SK-N-SH (cell line): ENCODE data around the gene TMEM131L. TPM values are rescaled to one million over a fixed set of nuclear protein-coding genes. Genes with fewer than 3 reads are reported as not detected.

Source experiments
- CTCF ChIA-PET: fragments of 300-600, 350-600 bp; formaldehyde crosslinking; extraction: SDS; loops from one replicate; lab custom pipeline; 2021; lab: Yijun Ruan, JAX
- POLR2A ChIA-PET: fragments of 350-600 bp; sonication (Branson Sonifier 250); formaldehyde crosslinking; extraction: SDS; loops from one replicate; lab custom pipeline; 2020; ENCODE audit warnings: antibody characterized with exemption, inconsistent platforms; lab: Yijun Ruan, JAX
- DNase-seq: peaks from one replicate; pipeline ENCODE4 v3.0.0; 2012
- H2AFZ ChIP-seq: fragments of 200-600 bp; sonication (generic); 2 replicates; pipeline ENCODE4 v1.8.1; 2016; ENCODE audit warnings: antibody characterized with exemption, mild to moderate bottlenecking, low read depth
- H3F3A ChIP-seq: fragments of 200-600 bp; sonication (generic); replicated peaks from 2 replicates; pipeline ENCODE3; 2016; ENCODE audit warnings: antibody characterized with exemption, mild to moderate bottlenecking; ENCODE audit not compliant: insufficient read depth
- H3K27ac ChIP-seq, 2 experiments: fragments of 200-500 bp in 1 of 2; fragments of 200-600 bp in 1 of 2; sonication (Bioruptor generic) in 1 of 2; sonication (generic), shearing (Covaris generic) in 1 of 2; 2 replicates each; pipeline versions ENCODE4 v1.5.1 to v1.6.1; 2014 to 2016; ENCODE audit warnings: low read depth in 2 of 2, inconsistent platforms in 1 of 2, low read length in 1 of 2, mild to moderate bottlenecking in 1 of 2, mixed read lengths in 1 of 2
- H3K27me3 ChIP-seq: fragments of 200-600 bp; sonication (generic), shearing (Covaris generic); 2 replicates; pipeline ENCODE4 v1.6.1; 2016; ENCODE audit warnings: mixed run types; ENCODE audit not compliant: insufficient read depth
- H3K36me3 ChIP-seq, 2 experiments: fragments of 200-500 bp in 1 of 2; fragments of 200-600 bp in 1 of 2; sonication (Bioruptor generic) in 1 of 2; sonication (generic) in 1 of 2; replicated peaks in 1 of 2; 2 replicates each; pipeline versions ENCODE3 to v1.5.1; 2014 to 2016; ENCODE audit warnings: low read length in 1 of 2, mild to moderate bottlenecking in 1 of 2; ENCODE audit not compliant: insufficient read depth in 2 of 2, control insufficient read depth in 1 of 2
- H3K4me1 ChIP-seq, 2 experiments: fragments of 200-500 bp in 1 of 2; fragments of 200-600 bp in 1 of 2; sonication (Bioruptor generic) in 1 of 2; sonication (generic), shearing (Covaris generic) in 1 of 2; 2 replicates each; pipeline versions ENCODE4 v1.5.1 to v1.6.1; 2014 to 2016; ENCODE audit warnings: low read depth in 1 of 2, low read length in 1 of 2, mixed run types in 1 of 2; ENCODE audit not compliant: insufficient read depth in 2 of 2, control insufficient read depth in 1 of 2
- H3K4me2 ChIP-seq: fragments of 200-600 bp; sonication (generic), shearing (Covaris generic); 2 replicates; pipeline ENCODE4 v1.6.1; 2017; ENCODE audit warnings: mixed run types
- H3K4me3 ChIP-seq, 2 experiments: fragments of 200-500 bp in 1 of 2; fragments of 200-600 bp in 1 of 2; sonication (Bioruptor generic) in 1 of 2; sonication (generic), shearing (Covaris generic) in 1 of 2; 2 replicates each; pipeline versions ENCODE4 v1.5.1 to v1.8.1; 2014 to 2016; ENCODE audit warnings: low read depth in 2 of 2, inconsistent platforms in 1 of 2, low read length in 1 of 2, mild to moderate bottlenecking in 1 of 2, mixed read lengths in 1 of 2, moderate library complexity in 1 of 2
- H3K79me2 ChIP-seq: fragments of 200-600 bp; sonication (generic); 2 replicates; pipeline ENCODE4 v1.8.1; 2017; ENCODE audit warnings: mild to moderate bottlenecking; ENCODE audit not compliant: insufficient read depth
- H3K9ac ChIP-seq: fragments of 200-600 bp; sonication (generic); 2 replicates; pipeline ENCODE4 v1.6.1; 2017; ENCODE audit warnings: mixed run types
- H3K9me2 ChIP-seq: fragments of 200-600 bp; sonication (generic); 2 replicates; pipeline ENCODE4 v1.6.1; 2017; ENCODE audit warnings: mixed run types
- H3K9me3 ChIP-seq: fragments of 200-600 bp; sonication (generic); 2 replicates; pipeline ENCODE4 v1.6.1; 2017; ENCODE audit warnings: mixed run types, mild to moderate bottlenecking, moderate library complexity
- H4K20me1 ChIP-seq: fragments of 200-600 bp; sonication (generic); 2 replicates; pipeline ENCODE4 v1.6.1; 2017; ENCODE audit warnings: mild to moderate bottlenecking, mixed run types; ENCODE audit not compliant: insufficient read depth
- GABPA ChIP-seq: IDR thresholded peaks from 2 replicates; pipeline ENCODE4 v1.4.0; 2012; ENCODE audit warnings: low read depth, mild to moderate bottlenecking
- NRF1 ChIP-seq: IDR thresholded peaks from 2 replicates; pipeline ENCODE4 v1.6.1; 2012; ENCODE audit warnings: low read depth, mild to moderate bottlenecking, low read length
- POLR2AphosphoS5 ChIP-seq: IDR thresholded peaks from 2 replicates; pipeline ENCODE4 v1.6.1; 2012; ENCODE audit warnings: low read depth, low read length
- RAD21 ChIP-seq: IDR thresholded peaks from 2 replicates; pipeline ENCODE4 v1.6.1; 2012; ENCODE audit warnings: mild to moderate bottlenecking, low read length
- TEAD4 ChIP-seq: IDR thresholded peaks from 2 replicates; pipeline ENCODE4 v1.4.0; 2012; ENCODE audit warnings: mild to moderate bottlenecking, borderline replicate concordance; ENCODE audit not compliant: insufficient read depth
- WGBS: methylation state at CpG from one replicate; pipeline ENCODE4 v1.1.6; 2017; ENCODE audit warnings: low lambda C conversion rate; 5-methylcytosine and 5-hydroxymethylcytosine counted together
- polyA plus RNA-seq, 3 experiments: library from polyadenylated mRNA; depleted of rRNA; stranded (reverse); fragments of >200 nt; gene quantifications; 2 replicates each; pipeline ENCODE4 v1.2.3, GENCODE V29; 2012
- TF ChIP-seq, protein P1 (sequence below): IDR thresholded peaks from 2 replicates; pipeline ENCODE4 v1.6.1; 2012; ENCODE audit warnings: mild to moderate bottlenecking, low read depth, low read length, moderate library complexity
- TF ChIP-seq, protein P2 (sequence below): fragments of 150-350 bp; IDR thresholded peaks from 2 replicates; pipeline ENCODE4 v1.6.1; 2016; ENCODE audit warnings: mild to moderate bottlenecking, low read depth, low read length
- TF ChIP-seq, protein P3 (sequence below): fragments of 150-350 bp; IDR thresholded peaks from 2 replicates; pipeline ENCODE4 v1.6.1; 2017; ENCODE audit warnings: antibody characterized with exemption, low read length, low read depth, borderline replicate concordance

The TMEM131L gene
- polyA plus RNA-seq, 1 of the 3 experiments (the other 2 are of a cell fraction), result 6.2 TPM

DNA sequence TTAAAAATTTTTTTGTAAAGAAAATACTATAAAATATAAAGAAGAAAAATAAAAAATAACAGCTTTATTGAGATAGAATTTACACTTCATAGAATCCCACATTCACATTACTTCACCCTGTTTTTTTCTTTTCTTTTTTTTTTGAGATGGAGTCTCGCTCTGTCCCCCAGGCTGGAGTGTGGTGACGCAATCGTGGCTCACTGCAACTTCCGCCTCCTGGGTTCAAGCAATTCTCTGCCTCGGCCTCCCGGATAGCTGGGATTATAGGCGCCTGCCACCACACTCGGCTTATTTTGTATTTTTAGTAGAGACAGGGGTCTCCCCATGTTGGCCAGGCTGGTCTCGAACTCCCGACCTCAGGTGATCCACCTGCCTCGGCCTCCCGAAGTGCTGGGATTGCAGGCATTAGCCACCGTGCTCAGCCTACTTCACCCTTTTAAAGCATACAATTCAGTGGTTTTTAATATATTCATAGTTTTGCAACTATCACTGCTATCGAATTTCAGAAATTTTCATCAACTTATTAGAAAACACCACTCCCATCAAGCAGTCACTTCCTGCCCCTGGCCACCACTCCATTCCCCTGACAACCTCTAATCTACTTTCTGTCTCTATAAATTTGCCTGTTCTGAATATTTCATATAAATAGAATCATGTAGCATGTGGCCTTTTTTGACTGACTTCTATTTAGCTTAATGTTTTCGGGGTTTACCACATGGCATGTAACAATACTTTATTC lies 48.7 kb downstream of the TMEM131L start:
- POLR2A ChIA-PET, result no interaction called here

More for the DNA sequence above, 48.7 kb downstream of the TMEM131L start:
- Histone ChIP-seq H3K9me2 (no peaks in the 10 kb centered on the region), H3F3A (peaks cover 35% of the 10 kb centered on the region), H4K20me1 (peaks cover 3% of the 10 kb centered on the region; the same call in 1 of the 2 replicates), H3K27ac (peak overlapping the region in 1 of 2 experiments; percentile 84; a peak in 2 of 4 replicates), H3K79me2 (peaks cover 12% of the 10 kb centered on the region; the same call in 1 of the 2 replicates), H3K4me1 (peaks cover 0 to 30% of the 10 kb centered on the region in 2 experiments; a peak in 3 of 4 replicates), H3K27me3 (no peaks in the 10 kb centered on the region), H2AFZ (no peak overlapping the region), H3K9me3 (no peaks in the 10 kb centered on the region), H3K4me2 (peak overlapping the region; percentile 71), H3K9ac (no peak overlapping the region), H3K36me3 (no peaks in the 10 kb centered on the region), H3K4me3 (no peak overlapping the region)
- TF ChIP-seq, protein P1, sequence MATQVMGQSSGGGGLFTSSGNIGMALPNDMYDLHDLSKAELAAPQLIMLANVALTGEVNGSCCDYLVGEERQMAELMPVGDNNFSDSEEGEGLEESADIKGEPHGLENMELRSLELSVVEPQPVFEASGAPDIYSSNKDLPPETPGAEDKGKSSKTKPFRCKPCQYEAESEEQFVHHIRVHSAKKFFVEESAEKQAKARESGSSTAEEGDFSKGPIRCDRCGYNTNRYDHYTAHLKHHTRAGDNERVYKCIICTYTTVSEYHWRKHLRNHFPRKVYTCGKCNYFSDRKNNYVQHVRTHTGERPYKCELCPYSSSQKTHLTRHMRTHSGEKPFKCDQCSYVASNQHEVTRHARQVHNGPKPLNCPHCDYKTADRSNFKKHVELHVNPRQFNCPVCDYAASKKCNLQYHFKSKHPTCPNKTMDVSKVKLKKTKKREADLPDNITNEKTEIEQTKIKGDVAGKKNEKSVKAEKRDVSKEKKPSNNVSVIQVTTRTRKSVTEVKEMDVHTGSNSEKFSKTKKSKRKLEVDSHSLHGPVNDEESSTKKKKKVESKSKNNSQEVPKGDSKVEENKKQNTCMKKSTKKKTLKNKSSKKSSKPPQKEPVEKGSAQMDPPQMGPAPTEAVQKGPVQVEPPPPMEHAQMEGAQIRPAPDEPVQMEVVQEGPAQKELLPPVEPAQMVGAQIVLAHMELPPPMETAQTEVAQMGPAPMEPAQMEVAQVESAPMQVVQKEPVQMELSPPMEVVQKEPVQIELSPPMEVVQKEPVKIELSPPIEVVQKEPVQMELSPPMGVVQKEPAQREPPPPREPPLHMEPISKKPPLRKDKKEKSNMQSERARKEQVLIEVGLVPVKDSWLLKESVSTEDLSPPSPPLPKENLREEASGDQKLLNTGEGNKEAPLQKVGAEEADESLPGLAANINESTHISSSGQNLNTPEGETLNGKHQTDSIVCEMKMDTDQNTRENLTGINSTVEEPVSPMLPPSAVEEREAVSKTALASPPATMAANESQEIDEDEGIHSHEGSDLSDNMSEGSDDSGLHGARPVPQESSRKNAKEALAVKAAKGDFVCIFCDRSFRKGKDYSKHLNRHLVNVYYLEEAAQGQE, result no peak
- TF ChIP-seq POLR2AphosphoS5 (no peak), GABPA (no peak), TEAD4 (no peak), NRF1 (no peak), RAD21 (no peak)
- TF ChIP-seq, protein P2, sequence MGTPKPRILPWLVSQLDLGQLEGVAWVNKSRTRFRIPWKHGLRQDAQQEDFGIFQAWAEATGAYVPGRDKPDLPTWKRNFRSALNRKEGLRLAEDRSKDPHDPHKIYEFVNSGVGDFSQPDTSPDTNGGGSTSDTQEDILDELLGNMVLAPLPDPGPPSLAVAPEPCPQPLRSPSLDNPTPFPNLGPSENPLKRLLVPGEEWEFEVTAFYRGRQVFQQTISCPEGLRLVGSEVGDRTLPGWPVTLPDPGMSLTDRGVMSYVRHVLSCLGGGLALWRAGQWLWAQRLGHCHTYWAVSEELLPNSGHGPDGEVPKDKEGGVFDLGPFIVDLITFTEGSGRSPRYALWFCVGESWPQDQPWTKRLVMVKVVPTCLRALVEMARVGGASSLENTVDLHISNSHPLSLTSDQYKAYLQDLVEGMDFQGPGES, result no peak
- TF ChIP-seq, protein P3, sequence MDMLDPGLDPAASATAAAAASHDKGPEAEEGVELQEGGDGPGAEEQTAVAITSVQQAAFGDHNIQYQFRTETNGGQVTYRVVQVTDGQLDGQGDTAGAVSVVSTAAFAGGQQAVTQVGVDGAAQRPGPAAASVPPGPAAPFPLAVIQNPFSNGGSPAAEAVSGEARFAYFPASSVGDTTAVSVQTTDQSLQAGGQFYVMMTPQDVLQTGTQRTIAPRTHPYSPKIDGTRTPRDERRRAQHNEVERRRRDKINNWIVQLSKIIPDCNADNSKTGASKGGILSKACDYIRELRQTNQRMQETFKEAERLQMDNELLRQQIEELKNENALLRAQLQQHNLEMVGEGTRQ, result no peak
- 97% methylated on average over 15 of the region's 15 CpGs for WGBS
- CTCF ChIA-PET, result interaction anchor here (1.5 kb wide), 1 partner anchor 59 kb away, joined by 3 read pairs; no protein-coding TSS in a partner anchor
- no peak for DNase-seq
